Uterus (tissue), 2 donors: ENCODE measurements around the gene WDR35.

Source experiments
- CTCF ChIP-seq, 4 experiments: fragments of 200-600 bp in 2 of 4; fragments of 450-650 bp in 2 of 4; sonication (generic) in 2 of 4; IDR thresholded peaks; one replicate each; pipeline ENCODE4 v1.5.1; 2016 to 2019; ENCODE audit warnings: antibody characterized with exemption in 4 of 4, mild to moderate bottlenecking in 2 of 4, moderate library complexity in 1 of 4
- POLR2A ChIP-seq, 2 donors: fragments of 450-650 bp; IDR thresholded peaks; one replicate each; pipeline ENCODE4 v1.6.1; 2016; ENCODE audit warnings: antibody characterized with exemption in 2 of 2, mild to moderate bottlenecking in 1 of 2, moderate library complexity in 1 of 2

GRCh38 chr2:20019747-20020146 lies 29.8 kb upstream of the WDR35 start:
- TF ChIP-seq CTCF (IDR thresholded peaks at IDR 0.05) (no peak), POLR2A (IDR thresholded peaks at IDR 0.05) (no peak)
